Measurements from ENCODE around the gene OLFML1. TPM values are rescaled to one million over a fixed set of nuclear protein-coding genes. Genes with fewer than 3 reads are reported as not detected.
"Not testable (repeated sequence)": the region's sequence is repeated elsewhere in the genome, so short reads cannot be mapped to it uniquely, and the experiment has no call there.

OLFML1 gene
- total RNA-seq, 1 donor from 2014 or later: under 0.01 TPM

DNA sequence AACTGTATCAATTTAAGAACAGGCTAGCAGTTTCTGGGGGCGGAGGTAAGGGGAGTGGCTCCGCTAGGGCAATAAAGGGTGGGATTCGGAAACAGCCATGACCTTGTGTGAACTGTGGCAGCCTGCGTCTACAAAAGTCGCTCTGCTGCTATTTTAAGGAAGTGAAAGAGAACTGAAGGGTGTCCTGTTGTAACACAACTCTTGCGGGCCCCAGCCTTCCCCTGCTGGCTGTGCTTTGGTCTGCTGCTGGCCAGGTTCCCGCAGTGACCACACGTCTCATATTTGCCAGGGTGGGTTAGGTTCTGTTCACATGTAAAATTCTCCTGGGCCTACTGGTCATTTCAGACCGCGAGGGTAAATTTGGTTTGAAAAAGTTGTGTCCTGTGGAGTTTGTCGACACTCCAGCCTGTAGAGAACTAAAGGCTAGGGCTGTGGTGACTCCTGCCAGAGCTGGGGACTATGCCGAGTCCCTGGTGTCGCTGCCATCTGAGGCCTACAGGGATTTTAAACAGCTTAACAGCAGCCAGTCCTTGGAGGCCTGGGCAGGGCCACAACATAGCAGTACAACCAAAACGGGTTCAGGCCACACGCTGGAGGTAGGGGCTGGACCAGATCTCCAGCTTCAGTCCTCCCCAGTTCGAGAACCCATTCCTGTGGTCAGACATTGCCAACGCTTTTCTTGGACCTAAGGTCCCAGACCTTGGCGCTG is 27.4 kb downstream of the OLFML1 start:
- peak in 1 of 2 donors; percentile 40 for DNase-seq (ENCODE audit: low read depth in 2 of 2)

DNA sequence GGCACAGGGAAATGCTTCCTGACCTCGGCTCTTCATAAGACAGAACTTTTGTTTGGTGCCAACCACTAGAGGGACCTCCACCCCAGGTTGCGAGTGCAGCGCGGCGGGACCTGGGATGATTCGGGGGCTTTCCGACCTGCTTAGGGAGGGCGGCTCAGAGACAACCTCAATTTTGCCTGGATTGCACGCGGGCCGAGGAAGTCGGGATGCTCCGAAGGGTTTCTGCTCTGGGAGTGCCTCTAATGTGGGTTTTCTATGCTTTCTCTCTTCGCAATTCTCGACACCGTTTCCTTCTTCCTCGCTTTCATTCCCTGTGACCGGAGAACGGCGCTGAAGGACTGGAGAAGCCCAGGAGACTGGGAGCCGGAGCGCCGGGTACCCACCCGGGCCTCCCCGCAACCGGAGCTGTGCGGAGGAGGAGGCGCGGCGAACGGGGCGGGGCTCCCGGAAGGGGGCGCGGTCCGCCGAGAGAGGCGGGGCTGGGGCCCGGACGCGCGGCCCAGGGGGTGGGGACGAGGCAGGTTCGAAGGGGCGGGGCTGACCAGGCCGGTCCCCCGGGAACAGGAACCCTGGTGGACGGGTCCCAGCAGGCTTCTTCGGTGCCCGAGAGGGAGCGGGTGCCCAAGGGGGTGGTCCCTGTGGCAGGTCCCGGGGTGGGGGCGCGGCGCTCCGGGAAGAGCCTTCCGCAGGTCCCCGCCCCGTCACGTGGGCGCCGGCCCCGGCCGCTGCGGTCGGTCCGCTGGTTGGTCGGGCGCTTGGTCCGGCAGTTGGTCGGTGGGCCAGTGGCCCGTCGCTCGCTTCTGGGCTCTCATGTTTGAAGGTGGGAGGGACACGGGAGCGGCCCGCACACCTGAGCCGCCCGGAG is 28.2 kb downstream of the OLFML1 start, which contains the start of gene PPFIBP2:
PPFIBP2 (plus strand) TSS at position 766 of the 865 bp plus-strand sequence. CDS start 35,477 bp downstream, outside the sequence.
- DNase-seq (ENCODE audit: low read depth in 2 of 2): peak; percentile 65 to 69

DNA sequence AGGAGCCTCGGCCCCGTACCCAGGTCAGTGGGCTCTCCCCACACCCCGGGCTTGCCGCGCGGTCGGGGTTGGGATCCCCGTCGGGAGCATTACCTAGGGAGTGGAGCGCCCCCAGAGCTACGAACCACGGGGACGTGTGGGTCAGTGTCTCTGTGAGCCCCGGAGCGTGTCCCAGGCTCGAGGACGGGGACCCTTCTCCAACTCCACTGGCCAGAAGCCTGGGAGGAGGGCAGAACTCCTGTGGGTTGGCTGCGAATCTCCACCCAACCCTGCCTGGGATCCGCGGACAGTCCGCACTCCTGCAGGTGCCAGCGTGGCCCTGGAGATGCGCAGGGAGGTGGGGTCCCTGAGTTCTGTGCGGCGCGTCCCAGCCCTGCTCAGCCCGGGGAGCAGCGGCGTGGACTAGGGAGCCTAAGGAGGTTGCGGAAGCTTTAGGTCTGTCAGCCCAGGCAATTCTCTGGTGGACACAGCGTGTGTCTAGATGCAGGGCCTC is 28.8 kb downstream of the OLFML1 start:
- DNase-seq (ENCODE audit: low read depth in 2 of 2): peak in 1 of 2 donors; percentile 3

DNA sequence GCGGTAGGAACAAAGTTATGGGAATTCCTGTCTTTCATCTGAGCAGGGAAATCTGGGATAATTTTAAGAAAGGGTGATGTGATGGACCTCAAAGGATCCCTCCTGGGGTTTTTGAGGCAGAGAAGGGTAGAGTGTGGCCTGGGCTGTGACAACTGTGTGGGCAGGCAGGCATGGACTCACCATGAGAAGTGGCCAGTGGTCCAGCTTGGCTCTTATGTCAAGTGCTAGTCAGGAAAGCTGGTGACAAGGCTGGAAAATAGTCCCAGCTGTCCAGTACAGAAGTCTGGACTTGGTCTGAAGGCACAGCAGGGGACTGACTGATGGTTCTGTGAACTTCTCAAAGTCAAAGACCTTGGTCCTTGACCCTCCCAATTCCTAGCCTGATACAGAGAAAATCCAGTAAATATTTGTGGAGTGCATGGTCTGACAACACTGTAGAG is 30.2 kb downstream of the OLFML1 start:
- DNase-seq (ENCODE audit: low read depth in 2 of 2): no peak

DNA sequence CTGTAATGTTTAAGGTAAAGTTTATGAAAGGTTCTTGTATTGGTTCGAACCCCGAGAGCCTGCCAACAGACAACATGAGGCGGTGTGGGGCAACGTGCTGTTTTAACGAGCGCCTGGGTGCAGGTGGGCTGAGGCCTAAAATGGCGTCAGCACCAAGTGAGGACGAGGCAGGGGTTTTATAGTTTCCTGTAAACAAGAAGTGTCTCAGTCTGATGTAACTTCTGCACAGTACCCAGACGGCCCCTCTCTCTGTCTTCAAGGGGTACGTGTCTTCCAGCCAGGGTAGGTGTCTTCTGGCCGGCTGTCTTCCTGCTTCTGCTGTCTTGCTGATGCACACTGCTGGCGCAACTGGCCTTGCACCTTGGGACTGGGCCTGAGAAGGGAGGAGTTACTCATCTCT is 31.2 kb downstream of the OLFML1 start:
- no peak for DNase-seq (ENCODE audit: low read depth in 2 of 2)

DNA sequence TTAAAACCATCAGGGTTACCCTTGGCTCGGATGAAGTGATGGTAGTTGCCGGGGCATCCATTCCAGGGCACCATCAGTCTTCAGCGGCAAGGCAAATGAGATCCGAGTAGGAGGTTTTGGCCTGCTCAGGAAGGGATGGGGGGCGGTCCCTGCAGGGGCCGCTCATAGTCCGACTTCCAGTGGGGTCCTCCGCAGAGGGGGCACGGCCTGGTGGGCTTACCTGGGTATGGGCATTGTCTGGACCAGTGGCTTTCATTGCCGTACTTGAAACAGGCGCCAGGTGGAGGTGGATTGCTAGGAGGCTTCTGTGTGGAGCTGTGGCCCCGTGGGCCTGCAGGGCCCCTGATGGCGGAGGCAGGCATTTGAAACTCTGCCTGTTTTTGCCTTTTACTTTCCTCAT is 32.4 kb downstream of the OLFML1 start:
- not testable (repeated sequence) for DNase-seq (ENCODE audit: low read depth in 2 of 2)

DNA sequence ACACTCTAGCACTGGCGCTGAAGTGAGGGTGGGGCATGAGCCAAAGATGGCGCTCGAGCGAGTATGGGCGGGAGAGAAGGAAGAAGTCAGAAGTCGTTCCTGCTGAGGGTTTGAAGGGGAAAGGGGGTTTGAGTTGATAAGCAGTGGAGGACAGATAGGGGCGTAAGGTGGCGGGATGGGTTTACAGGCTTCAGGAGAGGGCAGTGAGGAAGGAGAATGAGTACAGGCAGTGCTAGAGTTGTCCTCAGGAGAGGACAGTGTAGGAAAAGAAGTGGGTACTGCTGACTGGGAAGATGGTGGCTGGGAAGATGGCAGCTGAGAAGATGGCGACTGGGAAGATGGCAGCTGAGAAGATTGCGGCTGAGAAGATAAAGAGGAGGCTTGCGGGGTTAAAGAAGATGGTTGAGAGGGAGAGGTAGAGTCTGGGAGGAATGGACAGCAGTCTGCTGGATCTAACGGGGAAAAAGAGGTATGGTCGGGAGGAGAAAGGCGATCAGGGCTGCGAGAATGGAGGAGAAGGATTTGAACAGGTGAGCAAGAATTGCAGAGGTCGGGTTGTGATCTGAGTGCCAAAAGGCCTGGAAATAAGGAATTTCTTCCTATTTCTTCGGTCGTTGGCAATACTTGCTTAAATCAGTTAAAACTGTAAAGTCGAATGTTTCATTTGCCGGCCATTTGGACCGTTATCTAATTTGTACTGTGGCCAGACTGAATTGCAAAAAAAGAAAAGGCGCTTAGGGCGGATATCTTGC is 33.7 kb downstream of the OLFML1 start:
- DNase-seq (ENCODE audit: low read depth in 2 of 2): no peak

DNA sequence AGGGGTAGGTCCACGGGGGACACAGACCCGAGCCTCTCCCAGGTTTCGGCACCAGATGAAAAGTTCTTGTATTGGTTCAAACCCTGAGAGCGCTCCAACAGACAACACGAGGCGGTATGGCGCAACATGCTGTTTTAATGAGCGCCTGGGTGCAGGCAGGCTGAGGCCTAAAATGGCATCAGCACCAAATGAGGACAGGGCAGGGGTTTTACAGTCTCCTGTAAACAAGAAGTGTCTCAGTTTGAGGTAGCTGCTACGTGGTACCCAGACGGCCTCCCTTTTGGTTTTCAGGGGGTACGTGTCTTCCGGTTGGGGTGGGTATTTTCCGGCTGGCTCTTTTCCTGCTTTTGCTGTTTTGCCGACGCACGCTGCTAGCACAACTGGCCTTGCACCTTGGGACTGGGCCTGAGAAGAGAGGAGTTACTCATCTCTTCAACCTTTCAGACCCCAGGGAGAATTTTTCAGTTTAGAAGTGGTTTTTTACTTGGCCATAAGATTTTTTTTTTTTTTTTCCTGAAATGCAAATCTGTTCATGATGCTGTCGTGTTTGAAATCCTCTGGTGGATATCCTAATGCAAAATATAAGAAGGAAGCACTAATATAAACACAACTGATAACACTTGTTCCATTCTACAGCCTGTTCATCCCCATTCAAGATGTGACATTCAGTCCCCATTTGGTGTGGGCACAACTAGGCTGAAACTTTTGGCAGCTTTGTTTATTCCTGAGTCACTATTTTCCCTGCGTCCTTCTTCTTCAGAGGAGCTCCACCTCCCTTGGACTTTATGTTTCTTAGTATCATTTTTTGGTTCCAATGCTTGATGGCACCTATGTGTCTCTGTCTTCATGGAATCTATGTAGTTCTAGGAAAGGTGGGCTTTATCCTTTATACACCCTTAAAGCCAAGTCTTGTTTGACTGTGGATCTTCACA is 35.0 kb downstream of the OLFML1 start:
- DNase-seq (ENCODE audit: low read depth in 2 of 2): no peak

DNA sequence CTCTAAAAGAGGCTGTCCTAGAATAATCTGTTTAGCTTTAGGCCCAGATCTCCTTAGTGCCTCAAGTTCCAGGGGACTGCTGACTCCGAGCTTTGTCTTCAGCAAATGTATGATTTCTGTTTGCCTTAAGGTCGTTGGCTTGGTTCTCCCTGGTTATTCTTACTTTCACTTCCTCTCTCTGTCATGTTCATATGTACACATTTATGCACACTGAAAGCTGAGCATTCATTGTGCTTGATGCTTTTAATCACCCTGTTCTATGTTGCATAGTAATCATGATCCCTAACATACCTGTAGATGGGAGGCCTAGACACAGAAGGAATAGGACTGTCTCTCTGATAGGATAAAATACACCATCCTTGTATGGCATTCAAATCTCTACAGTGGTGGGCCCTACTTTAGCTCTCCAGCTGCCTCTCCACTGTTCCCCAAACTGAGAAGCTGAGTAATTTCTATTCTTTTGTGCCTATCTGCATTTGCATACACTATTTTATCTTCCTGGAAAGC is 35.7 kb downstream of the OLFML1 start:
- no peak for DNase-seq (ENCODE audit: low read depth in 2 of 2)

DNA sequence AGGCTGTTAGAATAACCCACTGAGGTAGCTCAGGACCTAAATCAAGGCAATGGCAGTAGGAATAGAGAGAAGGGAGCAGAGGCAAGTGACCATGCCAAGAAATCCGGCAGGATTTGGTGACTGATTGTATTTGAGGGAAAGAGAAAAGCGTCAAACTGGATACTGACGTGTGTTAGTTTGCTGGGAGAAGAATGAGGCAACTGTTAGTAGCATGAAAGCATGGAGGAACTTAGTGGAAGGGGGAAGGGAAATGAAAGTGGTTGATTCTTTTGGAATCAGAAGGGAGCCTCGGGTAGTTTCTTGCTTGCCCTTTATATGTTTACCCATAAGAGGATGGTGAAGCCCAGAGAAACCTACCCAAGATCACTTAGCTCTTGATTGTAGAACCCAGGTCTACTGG is 36.8 kb downstream of the OLFML1 start:
- no peak for DNase-seq (ENCODE audit: low read depth in 2 of 2)

DNA sequence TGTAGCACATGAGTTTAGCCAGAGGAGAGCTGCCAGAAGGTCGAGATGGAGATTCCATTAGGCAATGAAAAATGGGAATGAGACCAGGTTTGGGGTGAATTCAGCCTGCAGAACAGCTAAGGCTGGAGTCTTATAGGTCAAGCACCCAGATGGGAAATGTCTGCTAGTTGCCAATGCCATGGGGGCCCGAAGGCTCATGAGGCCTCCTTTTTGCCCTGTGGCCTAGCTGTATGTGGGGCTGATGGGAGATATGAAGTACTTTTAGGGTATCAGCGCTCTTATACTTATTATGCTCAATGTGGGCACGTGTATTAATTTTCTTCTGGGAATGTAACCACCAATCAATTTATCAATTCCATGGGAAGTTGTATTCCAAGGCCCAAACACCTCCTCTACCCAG is 37.2 kb downstream of the OLFML1 start:
- no peak for DNase-seq (ENCODE audit: low read depth in 2 of 2)

DNA sequence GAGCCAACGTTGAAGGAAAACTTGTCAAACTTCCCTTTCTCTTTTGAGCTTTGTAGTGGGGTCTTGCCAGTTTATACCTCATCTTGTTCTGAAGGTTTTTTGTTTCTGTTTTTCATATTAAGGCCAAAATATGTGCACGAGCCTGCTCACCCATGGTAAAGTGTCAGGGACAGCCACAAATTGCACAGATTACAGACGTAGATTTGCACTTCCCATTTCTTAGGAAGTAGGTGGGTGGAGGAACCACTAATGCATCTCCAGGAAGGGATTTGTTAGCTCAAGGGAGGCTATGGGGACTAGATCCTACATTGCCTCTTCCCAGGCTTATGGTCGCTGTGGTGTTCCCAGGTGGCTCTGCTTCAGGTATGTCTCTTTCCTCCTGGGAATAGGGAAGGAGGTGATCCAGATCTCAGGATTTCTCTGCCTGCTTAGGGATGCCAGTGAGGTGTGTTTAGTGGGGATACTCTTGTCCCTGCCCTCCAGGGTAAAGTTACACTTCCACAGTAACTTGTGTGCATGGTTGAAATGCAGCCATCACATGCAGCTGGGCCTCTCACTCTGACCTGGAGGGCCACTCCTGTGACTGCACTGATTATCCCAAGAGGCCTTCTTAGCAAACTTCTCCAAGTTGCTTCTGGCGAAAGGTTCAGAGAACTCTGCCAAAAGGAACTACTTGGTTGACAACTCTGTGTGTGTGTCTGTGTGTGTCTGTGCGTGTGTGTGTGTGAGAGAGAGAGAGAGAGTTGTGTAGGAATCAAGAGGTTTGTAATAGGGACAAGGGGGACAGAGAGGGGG is 38.3 kb downstream of the OLFML1 start:
- DNase-seq (ENCODE audit: low read depth in 2 of 2): no peak

DNA sequence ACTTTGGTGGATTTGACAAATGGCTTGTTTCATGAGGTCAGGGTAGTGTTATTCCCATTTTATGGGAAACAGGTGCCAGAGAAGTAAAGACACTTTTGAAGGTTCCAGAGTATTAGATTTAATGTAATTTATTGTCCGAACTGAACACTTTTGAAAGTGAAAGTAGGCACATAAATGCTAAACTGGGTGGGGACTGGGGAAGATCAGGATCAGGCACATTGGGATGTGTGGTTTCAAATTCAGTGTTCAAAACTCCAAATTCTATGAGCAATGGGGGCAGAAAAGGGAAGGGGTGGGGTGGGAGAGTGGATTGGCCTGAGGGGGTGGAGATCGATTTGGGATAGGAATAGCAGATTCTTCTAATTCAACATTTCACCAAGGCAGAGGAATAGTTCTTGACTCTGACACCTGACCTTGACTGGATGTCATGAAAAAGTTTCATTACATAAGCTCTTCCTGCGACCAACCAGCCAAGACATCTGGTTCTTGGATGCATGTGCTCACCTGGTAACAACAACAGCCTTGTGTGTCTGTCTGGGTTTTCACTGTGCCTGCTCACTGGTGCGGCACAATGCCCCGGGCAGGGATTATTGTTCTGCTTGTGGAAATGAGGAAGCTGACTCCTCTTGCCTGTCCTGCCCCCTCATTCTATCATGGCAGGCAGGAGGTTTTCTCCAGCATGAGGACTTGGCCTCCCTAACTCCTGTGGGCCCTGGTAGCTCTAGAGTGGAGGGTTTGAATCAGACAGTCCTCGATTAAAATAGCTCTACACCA is 39.3 kb downstream of the OLFML1 start:
- DNase-seq (ENCODE audit: low read depth in 2 of 2): no peak

DNA sequence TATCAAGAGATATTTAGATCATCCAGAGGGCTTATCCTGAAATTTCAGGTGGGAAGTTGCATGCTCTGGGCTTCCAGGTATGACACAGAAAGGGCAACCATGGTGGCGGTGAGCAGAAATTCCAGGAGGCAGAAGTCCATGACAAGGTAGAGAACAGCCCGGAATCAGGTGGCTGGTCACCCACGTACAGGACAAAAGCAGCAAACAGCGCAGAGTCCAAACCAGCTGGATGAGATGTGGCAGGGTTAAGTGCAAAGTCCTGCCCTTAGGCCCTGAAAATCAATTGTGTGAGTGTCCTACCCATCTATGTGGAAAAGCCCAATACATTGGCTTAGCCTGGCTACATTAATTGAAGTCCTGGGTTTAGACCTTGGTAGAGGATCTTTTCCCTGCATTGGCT is 40.1 kb downstream of the OLFML1 start:
- DNase-seq (ENCODE audit: low read depth in 2 of 2): no peak

DNA sequence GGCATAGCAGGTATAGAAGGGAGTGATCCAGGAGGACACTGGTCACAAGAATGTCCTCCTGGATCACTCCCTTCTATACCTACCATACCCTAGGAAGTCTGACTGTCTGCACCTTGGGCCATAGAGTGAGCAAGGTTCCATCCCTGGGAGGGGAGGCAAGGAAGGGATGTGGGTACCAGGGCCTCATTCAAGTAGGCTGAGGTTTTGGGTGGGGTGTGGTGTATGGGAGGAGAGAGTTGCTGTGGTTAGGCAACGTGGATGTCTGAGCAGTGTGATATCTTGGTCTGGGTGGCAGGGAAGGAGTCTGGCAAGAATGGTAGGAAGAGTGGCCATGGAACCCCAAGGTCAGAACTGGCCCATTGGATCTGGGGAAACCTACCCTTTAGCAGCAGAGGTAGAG is 41.7 kb downstream of the OLFML1 start:
- no peak for DNase-seq (ENCODE audit: low read depth in 2 of 2)

DNA sequence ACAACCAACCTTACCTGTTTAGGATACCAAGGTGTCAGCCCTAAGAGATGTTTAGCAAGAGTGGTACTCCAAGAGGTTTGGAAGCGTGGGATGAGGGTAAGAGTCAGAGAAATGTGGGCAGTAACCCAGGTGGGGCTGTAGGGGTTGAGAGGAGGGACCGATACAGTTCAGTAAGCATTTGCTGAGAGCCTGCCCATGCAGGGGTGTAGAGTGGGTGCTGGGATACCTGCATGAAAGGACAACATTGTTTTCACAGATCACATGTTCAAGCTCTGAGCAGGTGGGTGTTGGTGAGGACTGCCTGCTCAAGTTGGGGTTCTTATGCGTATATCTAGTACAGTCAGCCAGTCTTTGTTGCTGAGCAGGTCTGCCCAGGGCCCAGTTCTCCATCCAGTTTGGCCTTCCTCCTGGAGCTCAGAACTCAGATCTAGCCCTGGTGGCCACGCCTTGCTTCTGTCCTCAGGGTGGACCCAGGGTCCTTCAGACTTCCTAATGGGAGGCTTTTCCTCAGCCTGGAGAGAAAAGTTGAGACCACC is 43.3 kb downstream of the OLFML1 start:
- DNase-seq (ENCODE audit: low read depth in 2 of 2): no peak

DNA sequence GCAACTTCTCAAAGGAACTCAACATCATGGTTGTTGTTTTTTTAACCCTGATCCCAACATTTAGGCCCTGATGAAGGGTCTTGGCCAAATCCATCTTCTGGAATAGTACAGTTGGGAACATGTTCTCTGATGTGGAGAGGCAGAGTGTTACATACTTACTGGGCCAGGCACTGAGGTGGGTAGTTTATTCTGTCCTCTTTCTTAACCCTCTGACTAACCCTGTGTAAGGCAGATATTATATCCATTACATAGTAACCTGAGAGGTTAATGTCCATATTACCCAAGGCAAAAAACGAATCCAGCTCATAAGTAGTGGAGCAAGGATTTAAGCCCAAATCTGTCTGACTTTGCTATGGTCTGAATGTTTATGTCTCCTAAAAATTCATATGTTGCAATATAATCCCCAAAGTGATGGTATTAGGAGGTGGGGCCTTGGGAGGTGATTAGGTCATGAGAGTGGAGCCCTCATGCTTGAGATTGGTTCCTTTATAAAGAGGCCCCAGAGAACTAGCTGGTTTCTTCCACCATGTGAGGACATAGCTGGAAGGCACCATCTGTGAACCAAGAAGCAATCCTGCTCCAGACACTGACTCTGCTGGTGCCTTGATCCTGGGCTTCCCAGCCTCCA is 44.8 kb downstream of the OLFML1 start:
- no peak for DNase-seq (ENCODE audit: low read depth in 2 of 2)

DNA sequence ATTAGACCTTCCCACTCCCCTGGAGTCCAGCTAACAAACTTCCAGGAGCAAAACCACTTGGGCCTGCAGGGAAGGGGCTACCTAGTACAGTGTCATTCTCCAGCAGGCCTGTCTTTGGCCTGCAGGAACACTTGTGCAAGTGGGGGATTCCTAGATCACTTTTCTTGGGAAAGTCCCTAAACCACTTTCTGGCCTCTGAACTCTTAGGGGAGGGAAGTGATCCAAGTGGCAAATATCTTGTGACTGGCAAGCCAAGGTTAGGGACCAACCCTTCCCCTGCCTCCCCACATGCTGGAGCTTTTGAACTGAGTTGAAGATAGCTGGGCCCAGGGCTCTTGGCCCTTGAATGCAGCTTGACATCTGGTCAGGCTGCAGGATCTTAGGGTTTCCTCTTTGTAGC is 45.7 kb downstream of the OLFML1 start:
- no peak for DNase-seq (ENCODE audit: low read depth in 2 of 2)

Measured in lung microvascular endothelial cell (primary cell).